ENCODE measurements around the gene CHTF18. TPM values are rescaled to one million over a fixed set of nuclear protein-coding genes. Genes with fewer than 3 reads are reported as not detected.
"Not testable (repeated sequence)": the region's sequence is repeated elsewhere in the genome, so short reads cannot be mapped to it uniquely, and the experiment has no call there.

The CHTF18 gene
- total RNA-seq, 1 donor from 2014 or later, result 19.9 TPM

DNA sequence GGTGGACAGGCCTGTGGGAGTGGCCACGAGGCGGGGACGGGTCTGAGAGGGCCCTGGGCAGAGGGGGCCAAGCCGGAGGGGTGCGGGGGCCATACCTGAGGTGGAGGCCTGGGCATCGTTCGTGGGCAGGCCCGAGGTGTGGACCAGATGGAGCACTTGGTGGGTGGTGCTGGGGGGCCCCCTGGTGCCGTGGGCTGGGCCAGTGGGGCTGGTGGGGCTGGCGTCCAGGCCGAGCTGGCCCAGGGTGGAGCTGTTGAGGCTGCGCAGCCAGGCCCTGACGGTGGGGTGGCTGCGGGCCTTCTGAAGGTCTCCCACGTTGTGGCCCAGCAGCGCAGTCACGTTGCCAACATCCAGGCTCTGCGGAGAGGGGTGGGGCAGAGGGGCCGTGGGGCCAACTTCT, 18.5 kb upstream of the CHTF18 start:
- no peak overlapping the region for H3K4me3 ChIP-seq
- H3K9me3 ChIP-seq, result no peaks in the 10 kb centered on the region
- no peaks in the 10 kb centered on the region for H3K27me3 ChIP-seq
- no peaks in the 10 kb centered on the region for H3K36me3 ChIP-seq
- no peak for DNase-seq (ENCODE audit: low spot score in 2 of 2)
- intact Hi-C loops (cut with DNase I), result no loop called here
- TF ChIP-seq, protein P1, sequence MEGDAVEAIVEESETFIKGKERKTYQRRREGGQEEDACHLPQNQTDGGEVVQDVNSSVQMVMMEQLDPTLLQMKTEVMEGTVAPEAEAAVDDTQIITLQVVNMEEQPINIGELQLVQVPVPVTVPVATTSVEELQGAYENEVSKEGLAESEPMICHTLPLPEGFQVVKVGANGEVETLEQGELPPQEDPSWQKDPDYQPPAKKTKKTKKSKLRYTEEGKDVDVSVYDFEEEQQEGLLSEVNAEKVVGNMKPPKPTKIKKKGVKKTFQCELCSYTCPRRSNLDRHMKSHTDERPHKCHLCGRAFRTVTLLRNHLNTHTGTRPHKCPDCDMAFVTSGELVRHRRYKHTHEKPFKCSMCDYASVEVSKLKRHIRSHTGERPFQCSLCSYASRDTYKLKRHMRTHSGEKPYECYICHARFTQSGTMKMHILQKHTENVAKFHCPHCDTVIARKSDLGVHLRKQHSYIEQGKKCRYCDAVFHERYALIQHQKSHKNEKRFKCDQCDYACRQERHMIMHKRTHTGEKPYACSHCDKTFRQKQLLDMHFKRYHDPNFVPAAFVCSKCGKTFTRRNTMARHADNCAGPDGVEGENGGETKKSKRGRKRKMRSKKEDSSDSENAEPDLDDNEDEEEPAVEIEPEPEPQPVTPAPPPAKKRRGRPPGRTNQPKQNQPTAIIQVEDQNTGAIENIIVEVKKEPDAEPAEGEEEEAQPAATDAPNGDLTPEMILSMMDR (IDR thresholded peaks at IDR 0.05), result no peak
- H3K4me1 ChIP-seq, result no peaks in the 10 kb centered on the region
- H3K27ac ChIP-seq, result no peak overlapping the region

DNA sequence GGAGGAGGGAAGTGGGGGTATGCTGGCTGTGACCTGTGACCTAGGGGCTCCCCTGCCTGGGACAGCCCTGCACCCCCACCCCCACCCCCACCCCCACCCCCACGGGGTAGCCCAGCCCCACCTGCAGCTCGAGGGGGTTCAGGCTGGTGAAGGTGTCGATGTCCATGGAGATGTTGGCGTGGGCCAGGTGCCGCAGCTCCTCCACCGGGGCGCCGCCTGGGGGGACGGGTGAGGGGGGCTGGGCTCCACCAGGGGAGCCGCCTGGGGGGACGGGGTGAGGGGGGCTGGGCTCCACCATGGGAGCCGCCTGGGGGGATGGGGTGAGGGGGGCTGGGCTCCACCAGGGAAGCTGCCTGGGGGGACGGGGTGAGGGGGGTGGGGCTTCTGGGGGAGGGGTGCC, 18.0 kb upstream of the CHTF18 start:
- TF ChIP-seq, protein P1 (IDR thresholded peaks at IDR 0.05), result no peak
- DNase-seq (ENCODE audit: low spot score in 2 of 2), result no peak
- intact Hi-C loops (cut with DNase I), result no loop called here
- no peaks in the 10 kb centered on the region for H3K4me1 ChIP-seq
- no peak overlapping the region for H3K27ac ChIP-seq
- H3K27me3 ChIP-seq, result no peaks in the 10 kb centered on the region
- no peaks in the 10 kb centered on the region for H3K9me3 ChIP-seq
- no peak overlapping the region for H3K4me3 ChIP-seq
- H3K36me3 ChIP-seq, result no peaks in the 10 kb centered on the region

DNA sequence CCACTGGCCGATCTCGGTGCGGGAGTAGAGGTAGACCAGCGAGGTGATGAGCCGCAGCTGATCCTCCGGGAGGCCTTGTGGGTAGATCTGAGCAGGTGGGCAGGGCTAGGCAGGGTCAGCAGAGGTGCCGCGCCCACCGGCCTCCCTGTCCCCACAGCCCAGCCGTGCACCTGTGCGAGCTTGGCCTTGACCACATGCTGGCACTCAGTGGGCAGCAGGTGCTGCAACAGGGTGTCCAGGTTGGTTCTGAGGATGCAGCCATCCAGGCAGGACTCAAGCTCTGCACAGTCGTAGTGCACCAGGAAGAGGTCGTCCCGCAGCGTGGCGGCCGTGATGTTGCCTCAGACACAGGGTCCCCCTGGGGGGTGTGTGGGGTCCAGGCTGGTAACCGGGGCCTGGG, 15.5 kb upstream of the CHTF18 start:
- no peaks in the 10 kb centered on the region for H3K9me3 ChIP-seq
- no peak overlapping the region for H3K4me3 ChIP-seq
- no peaks in the 10 kb centered on the region for H3K27me3 ChIP-seq

DNA sequence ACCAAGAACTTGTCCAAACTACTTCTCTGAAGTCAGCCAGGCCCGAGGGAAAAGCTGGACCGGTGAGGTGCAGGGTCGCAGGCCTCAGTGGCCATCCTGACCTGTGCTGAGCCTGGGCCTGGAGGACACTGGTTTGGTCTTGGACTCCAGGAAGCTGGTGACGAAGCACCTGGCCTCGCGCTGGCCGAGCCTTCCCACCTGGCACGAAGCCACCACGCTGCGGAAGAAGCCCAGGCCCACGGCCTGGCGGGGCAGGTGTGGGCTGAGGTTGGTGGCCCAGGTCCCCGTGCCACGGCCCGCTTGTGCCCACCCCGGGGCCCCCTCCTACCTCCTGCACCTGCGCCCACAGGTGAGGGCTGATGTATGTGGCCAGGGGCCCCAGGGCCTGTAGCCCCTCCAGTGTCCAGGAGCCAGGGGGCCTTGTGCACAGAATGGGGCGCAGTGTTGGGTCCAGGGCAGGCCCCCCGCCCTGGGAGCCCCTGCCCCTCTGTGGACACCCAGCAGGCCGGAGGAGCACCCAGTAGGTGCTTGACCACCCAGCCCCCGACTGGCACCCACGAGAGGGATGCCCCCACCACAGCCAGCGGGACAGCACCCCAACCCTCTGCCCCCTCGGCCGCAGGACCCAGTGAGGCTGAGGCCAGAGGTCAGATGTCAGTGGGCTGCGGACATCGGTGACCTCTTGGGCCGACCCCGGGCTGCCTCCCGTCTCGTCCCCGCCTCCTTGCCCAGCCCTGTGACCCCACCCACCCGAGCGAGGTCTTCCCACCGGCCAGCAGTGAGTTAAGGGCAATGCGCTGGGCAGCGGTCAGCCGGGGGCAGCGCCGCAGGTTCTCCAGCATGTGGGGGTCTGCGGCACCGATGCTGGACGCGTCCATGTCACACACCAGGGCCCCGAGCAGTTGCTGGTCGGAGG, 14.1 kb upstream of the CHTF18 start:
- H3K9me3 ChIP-seq, result no peaks in the 10 kb centered on the region
- H3K4me1 ChIP-seq, result no peaks in the 10 kb centered on the region
- no peaks in the 10 kb centered on the region for H3K36me3 ChIP-seq
- H3K4me3 ChIP-seq, result no peak overlapping the region
- no peaks in the 10 kb centered on the region for H3K27me3 ChIP-seq
- H3K27ac ChIP-seq, result no peak overlapping the region
- DNase-seq (ENCODE audit: low spot score in 2 of 2), result no peak
- TF ChIP-seq, protein P1 (IDR thresholded peaks at IDR 0.05), result no peak
- intact Hi-C loops (cut with DNase I), result no loop called here

More for the DNA sequence above, 15.5 kb upstream of the CHTF18 start:
- no peaks in the 10 kb centered on the region for H3K4me1 ChIP-seq
- no peak overlapping the region for H3K27ac ChIP-seq
- DNase-seq (ENCODE audit: low spot score in 2 of 2), result no peak
- intact Hi-C loops (cut with DNase I), result no loop called here
- TF ChIP-seq, protein P1 (IDR thresholded peaks at IDR 0.05), result no peak
- no peaks in the 10 kb centered on the region for H3K36me3 ChIP-seq

DNA sequence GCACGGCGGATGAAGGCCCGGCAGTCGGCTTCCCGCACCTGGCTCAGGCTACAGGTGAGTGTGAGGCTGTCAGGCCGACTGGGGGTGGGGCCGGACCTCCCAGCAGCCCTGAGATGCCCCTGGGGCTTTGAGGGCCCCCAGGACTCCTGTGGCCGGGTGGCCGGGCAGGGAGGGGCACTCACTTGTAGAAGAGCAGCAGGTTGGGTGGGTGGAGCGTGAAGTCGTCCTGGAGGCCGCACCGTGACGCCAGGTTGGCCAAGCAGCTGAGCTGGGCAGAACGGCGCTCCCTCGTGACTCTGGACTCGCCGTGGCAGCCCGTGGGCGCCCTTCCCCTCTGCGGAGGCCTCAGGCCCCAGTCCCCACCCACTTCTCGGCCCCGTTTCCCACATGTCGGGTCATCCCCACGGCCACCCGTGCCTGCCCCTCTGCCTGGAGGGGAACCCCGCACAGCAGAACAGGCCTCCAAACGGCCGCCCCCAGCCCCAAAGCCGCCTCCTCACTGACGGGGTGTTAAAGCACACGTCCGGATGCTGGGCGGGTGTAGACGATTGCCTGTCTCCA, 13.1 kb upstream of the CHTF18 start:
- H3K4me3 ChIP-seq, result no peak overlapping the region
- DNase-seq (ENCODE audit: low spot score in 2 of 2), result no peak
- no peaks in the 10 kb centered on the region for H3K36me3 ChIP-seq
- H3K9me3 ChIP-seq, result no peaks in the 10 kb centered on the region
- no peaks in the 10 kb centered on the region for H3K4me1 ChIP-seq
- H3K27ac ChIP-seq, result no peak overlapping the region
- intact Hi-C loops (cut with DNase I), result no loop called here
- TF ChIP-seq, protein P1 (IDR thresholded peaks at IDR 0.05), result no peak
- H3K27me3 ChIP-seq, result no peaks in the 10 kb centered on the region

DNA sequence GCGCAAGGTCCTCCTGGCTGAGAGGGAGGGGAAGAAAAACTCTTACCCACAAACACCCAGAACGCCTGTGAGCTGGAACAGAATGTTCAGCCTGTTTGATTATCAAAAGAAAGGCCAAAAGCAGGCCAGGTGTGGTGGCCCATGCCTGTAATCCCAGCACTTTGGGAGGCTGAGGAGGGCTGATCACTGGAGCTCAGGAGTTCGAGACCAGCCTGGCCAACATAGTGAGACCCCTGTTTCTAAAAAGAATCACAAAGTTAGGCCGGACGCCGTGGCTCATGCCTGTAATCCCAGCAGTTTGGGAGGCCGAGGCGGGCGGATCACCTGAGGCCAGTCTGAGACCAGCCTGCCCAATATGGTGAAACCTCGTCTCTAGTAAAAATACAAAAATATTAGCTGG, 12.1 kb upstream of the CHTF18 start:
- H3K4me1 ChIP-seq; DNase-seq (ENCODE audit: low spot score in 2 of 2); H3K36me3 ChIP-seq; intact Hi-C loops (cut with DNase I); H3K9me3 ChIP-seq; H3K4me3 ChIP-seq; H3K27me3 ChIP-seq; H3K27ac ChIP-seq: not testable (repeated sequence)
